Measurements from ENCODE around the gene KCNMA1. TPM values are rescaled to one million over a fixed set of nuclear protein-coding genes. Genes with fewer than 3 reads are reported as not detected.

KCNMA1 gene
- total RNA-seq, 1 experiment from 2014 or later = 0.49 TPM

DNA sequence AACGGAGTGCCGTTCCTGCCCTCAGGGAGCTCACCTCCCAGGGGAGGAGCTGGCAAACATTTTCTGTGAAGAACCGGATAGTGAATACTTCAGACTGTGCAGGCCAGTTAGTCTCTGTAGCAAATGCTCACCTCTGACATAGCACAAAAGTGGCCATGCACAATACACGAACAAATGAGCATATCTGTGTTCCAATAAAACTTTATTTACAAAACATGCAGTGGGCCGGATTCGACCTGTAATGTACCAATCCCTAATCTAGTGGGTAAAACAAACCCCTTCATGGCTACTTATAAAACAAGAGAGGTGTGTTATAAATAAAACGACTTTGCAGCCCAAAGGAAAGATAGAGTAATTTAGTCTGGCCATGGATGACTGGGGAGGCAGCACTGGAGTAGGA is 48.7 kb downstream of the KCNMA1 start (continued):
- TF ChIP-seq SRF (IDR thresholded peaks at IDR 0.05; ENCODE audit: low read depth) = no peak

DNA sequence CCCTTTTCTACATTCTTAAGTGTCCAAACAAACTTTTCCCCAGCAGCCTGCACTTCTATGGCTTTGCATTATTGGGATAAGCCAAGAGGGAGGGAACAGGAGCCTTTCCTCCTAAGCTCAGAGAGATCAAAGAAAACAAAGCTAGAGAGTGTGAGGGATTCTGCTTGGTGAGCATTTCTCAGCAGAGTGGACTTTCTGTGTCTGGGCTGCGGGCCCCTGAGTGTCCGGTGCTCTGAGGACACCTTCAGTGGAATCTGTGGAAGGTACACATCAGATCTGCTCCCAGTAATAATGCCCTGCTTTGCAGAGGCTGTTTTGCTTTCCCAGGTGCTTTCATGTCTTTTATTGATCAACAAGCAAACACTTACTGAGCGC is 50.2 kb downstream of the KCNMA1 start:
- H3K4me2 ChIP-seq (ENCODE audit: low read length) = no peak overlapping the region
- H3K27ac ChIP-seq (ENCODE audit: low read depth, low read length) = no peak overlapping the region
- CTCF ChIA-PET = interaction anchor here (0.7 kb wide), 1 partner anchor 17 kb away, joined by 3 read pairs; no protein-coding TSS in a partner anchor

More for the DNA sequence above, 50.2 kb downstream of the KCNMA1 start:
- peaks cover 0 to 22% of the 10 kb centered on the region in 2 experiments; a peak in 2 of 4 replicates for H3K4me1 ChIP-seq (ENCODE audit: control insufficient read depth in 1 of 2, insufficient read depth in 2 of 2, low read length in 2 of 2)
- intact Hi-C loops (cut with micrococcal nuclease) = no loop called here
- ChIA-PET RAD21 (ENCODE audit: low non-redundant PET in 1 of 2, low total read pairs in 2 of 2, uncharacterized antibody in 2 of 2, unreplicated experiment in 2 of 2) (no interaction called here), POLR2A (no interaction called here)
- TF ChIP-seq SP1 (IDR thresholded peaks at IDR 0.05; ENCODE audit: low read depth) (no peak), TCF7L2 (IDR thresholded peaks at IDR 0.05; ENCODE audit: borderline replicate concordance, extremely low read depth, insufficient read depth, insufficient read length) (no peak), ELF1 (IDR thresholded peaks at IDR 0.05; ENCODE audit: borderline replicate concordance, low read depth) (no peak), ZFX (IDR thresholded peaks at IDR 0.05) (no peak), POLR2AphosphoS5 (IDR thresholded peaks at IDR 0.05; ENCODE audit: low read depth, low read length) (no peak), EZH2phosphoT487 (IDR thresholded peaks at IDR 0.05; ENCODE audit: borderline replicate concordance) (no peak), EZH2 (IDR thresholded peaks at IDR 0.05) (no peak), CEBPB (IDR thresholded peaks at IDR 0.05; ENCODE audit: low read depth) (no peak), RAD21 (IDR thresholded peaks at IDR 0.05; ENCODE audit: low read depth) (no peak), SRF (IDR thresholded peaks at IDR 0.05; ENCODE audit: low read depth) (no peak), EGR1 (IDR thresholded peaks at IDR 0.05; ENCODE audit: low read depth) (no peak)
- TF ChIP-seq, protein P1, sequence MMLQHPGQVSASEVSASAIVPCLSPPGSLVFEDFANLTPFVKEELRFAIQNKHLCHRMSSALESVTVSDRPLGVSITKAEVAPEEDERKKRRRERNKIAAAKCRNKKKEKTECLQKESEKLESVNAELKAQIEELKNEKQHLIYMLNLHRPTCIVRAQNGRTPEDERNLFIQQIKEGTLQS (IDR thresholded peaks at IDR 0.05) = no peak
- TF ChIP-seq, protein P2, sequence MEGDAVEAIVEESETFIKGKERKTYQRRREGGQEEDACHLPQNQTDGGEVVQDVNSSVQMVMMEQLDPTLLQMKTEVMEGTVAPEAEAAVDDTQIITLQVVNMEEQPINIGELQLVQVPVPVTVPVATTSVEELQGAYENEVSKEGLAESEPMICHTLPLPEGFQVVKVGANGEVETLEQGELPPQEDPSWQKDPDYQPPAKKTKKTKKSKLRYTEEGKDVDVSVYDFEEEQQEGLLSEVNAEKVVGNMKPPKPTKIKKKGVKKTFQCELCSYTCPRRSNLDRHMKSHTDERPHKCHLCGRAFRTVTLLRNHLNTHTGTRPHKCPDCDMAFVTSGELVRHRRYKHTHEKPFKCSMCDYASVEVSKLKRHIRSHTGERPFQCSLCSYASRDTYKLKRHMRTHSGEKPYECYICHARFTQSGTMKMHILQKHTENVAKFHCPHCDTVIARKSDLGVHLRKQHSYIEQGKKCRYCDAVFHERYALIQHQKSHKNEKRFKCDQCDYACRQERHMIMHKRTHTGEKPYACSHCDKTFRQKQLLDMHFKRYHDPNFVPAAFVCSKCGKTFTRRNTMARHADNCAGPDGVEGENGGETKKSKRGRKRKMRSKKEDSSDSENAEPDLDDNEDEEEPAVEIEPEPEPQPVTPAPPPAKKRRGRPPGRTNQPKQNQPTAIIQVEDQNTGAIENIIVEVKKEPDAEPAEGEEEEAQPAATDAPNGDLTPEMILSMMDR (IDR thresholded peaks at IDR 0.05 in 2 of 3, conservative IDR thresholded peaks at IDR 0.05 in 1 of 3; ENCODE audit: borderline replicate concordance in 1 of 3, insufficient read depth in 1 of 3, low read depth in 2 of 3, low read length in 2 of 3) = no peak
- TF ChIP-seq, protein P3, sequence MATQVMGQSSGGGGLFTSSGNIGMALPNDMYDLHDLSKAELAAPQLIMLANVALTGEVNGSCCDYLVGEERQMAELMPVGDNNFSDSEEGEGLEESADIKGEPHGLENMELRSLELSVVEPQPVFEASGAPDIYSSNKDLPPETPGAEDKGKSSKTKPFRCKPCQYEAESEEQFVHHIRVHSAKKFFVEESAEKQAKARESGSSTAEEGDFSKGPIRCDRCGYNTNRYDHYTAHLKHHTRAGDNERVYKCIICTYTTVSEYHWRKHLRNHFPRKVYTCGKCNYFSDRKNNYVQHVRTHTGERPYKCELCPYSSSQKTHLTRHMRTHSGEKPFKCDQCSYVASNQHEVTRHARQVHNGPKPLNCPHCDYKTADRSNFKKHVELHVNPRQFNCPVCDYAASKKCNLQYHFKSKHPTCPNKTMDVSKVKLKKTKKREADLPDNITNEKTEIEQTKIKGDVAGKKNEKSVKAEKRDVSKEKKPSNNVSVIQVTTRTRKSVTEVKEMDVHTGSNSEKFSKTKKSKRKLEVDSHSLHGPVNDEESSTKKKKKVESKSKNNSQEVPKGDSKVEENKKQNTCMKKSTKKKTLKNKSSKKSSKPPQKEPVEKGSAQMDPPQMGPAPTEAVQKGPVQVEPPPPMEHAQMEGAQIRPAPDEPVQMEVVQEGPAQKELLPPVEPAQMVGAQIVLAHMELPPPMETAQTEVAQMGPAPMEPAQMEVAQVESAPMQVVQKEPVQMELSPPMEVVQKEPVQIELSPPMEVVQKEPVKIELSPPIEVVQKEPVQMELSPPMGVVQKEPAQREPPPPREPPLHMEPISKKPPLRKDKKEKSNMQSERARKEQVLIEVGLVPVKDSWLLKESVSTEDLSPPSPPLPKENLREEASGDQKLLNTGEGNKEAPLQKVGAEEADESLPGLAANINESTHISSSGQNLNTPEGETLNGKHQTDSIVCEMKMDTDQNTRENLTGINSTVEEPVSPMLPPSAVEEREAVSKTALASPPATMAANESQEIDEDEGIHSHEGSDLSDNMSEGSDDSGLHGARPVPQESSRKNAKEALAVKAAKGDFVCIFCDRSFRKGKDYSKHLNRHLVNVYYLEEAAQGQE (IDR thresholded peaks at IDR 0.05; ENCODE audit: low read depth) = no peak
- TF ChIP-seq, protein P4, sequence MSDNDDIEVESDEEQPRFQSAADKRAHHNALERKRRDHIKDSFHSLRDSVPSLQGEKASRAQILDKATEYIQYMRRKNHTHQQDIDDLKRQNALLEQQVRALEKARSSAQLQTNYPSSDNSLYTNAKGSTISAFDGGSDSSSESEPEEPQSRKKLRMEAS (IDR thresholded peaks at IDR 0.05) = no peak
- ATAC-seq = no peak
- no peak overlapping the region for H3K4me3 ChIP-seq (replicated peaks in 1 of 2; ENCODE audit: low read depth in 1 of 2, low read length in 2 of 2)
- H3K9me3 ChIP-seq (ENCODE audit: control insufficient read depth in 1 of 2, insufficient read depth in 1 of 2, low read depth in 1 of 2, low read length in 2 of 2) = no peaks in the 10 kb centered on the region
- BruUV-seq (replicated peaks) = no TSS peak
- no peaks in the 10 kb centered on the region for H3K79me2 ChIP-seq (ENCODE audit: insufficient read depth, low read length)
- no peaks in the 10 kb centered on the region for H4K20me1 ChIP-seq (ENCODE audit: insufficient read depth)
- DNase-seq (ENCODE audit: low read depth, low spot score) = no peak
- H3K9ac ChIP-seq (ENCODE audit: low read length) = no peak overlapping the region
- H3K9me2 ChIP-seq (ENCODE audit: insufficient read depth) = no peaks in the 10 kb centered on the region
- H3K36me3 ChIP-seq (ENCODE audit: control insufficient read depth in 1 of 2, insufficient read depth in 2 of 2, low read length in 2 of 2) = no peaks in the 10 kb centered on the region
- no peaks in the 10 kb centered on the region for H3K27me3 ChIP-seq (ENCODE audit: insufficient read depth, low read length)
- H2AFZ ChIP-seq (ENCODE audit: low read depth, low read length, poor library complexity, severe bottlenecking) = no peak overlapping the region

Data from HCT116 (cell line).